Caco-2 (cell line): Measurements from ENCODE around the gene LCAT. TPM values are rescaled to one million over a fixed set of nuclear protein-coding genes. Genes with fewer than 3 reads are reported as not detected.

ENCODE experiments used
- BruUV-seq: library from RNA; stranded (reverse); fragments of 400-500 nt; replicated peaks from 2 replicates; lab custom pipeline; 2021; lab: Mats Ljungman, UMichigan
- CTCF ChIA-PET: fragments of 300-600 bp; sonication (Branson Sonifier 250); formaldehyde crosslinking; loops from one replicate; lab custom pipeline; 2022; ENCODE audit warnings: antibody characterized with exemption; lab: Charles Lee
- POLR2A ChIA-PET: fragments of 300-600 bp; sonication (Branson Sonifier 250); formaldehyde crosslinking; loops from one replicate; lab custom pipeline; 2022; ENCODE audit warnings: antibody characterized with exemption; lab: Charles Lee
- DNase-seq, 2 experiments: peaks; one replicate each; pipeline versions ENCODE4 v3.0.0 to v3.0.0-alpha.2; 2020 to 2022
- H3K27me3 ChIP-seq: replicated peaks from 2 replicates; pipeline ENCODE4 v1.6.0; 2011; ENCODE audit warnings: low read length; ENCODE audit not compliant: control insufficient read depth, insufficient read depth
- H3K36me3 ChIP-seq: 2 replicates; pipeline ENCODE4 v1.5.1; 2011; ENCODE audit warnings: low read length; ENCODE audit not compliant: control insufficient read depth, insufficient read depth
- H3K4me1 ChIP-seq: fragments of 250-450 bp; sonication (Bioruptor Pico); 2 replicates; pipeline ENCODE4 v1.5.1; 2020; ENCODE audit warnings: mild to moderate bottlenecking
- H3K4me3 ChIP-seq: 2 replicates; pipeline ENCODE4 v1.5.1; 2011; ENCODE audit warnings: low read depth, mild to moderate bottlenecking, control low read depth, low read length
- H3K9me3 ChIP-seq: fragments of 250-450 bp; sonication (Bioruptor Pico); 2 replicates; pipeline ENCODE4 v1.5.1; 2020; ENCODE audit warnings: mild to moderate bottlenecking, moderate library complexity
- H3K27ac Mint-ChIP-seq: one replicate; pipeline ENCODE4 v1.8.0; 2022; ENCODE audit warnings: mixed read lengths; ENCODE audit not compliant: unreplicated experiment
- H3K27me3 Mint-ChIP-seq: one replicate; pipeline ENCODE4 v1.8.0; 2022; ENCODE audit warnings: mixed read lengths; ENCODE audit not compliant: insufficient read depth, unreplicated experiment
- H3K36me3 Mint-ChIP-seq: one replicate; pipeline ENCODE4 v1.8.0; 2022; ENCODE audit warnings: mild to moderate bottlenecking, mixed read lengths; ENCODE audit not compliant: insufficient read depth, unreplicated experiment
- H3K4me1 Mint-ChIP-seq: one replicate; pipeline ENCODE4 v1.8.0; 2022; ENCODE audit warnings: low read depth, mixed read lengths; ENCODE audit not compliant: unreplicated experiment
- H3K4me3 Mint-ChIP-seq: one replicate; pipeline ENCODE4 v1.8.0; 2022; ENCODE audit warnings: mild to moderate bottlenecking, moderate library complexity, mixed read lengths; ENCODE audit not compliant: unreplicated experiment
- H3K9me3 Mint-ChIP-seq: one replicate; pipeline ENCODE4 v1.8.0; 2022; ENCODE audit warnings: mixed read lengths; ENCODE audit not compliant: unreplicated experiment
- intact Hi-C: fragments of 100-400 bp; cut with micrococcal nuclease; formaldehyde crosslinking; loops from one replicate; pipeline ENCODE4 v1.10.0; 2022; ENCODE audit not compliant: unreplicated experiment
- total RNA-seq: library from RNA; stranded (reverse); gene quantifications from 2 replicates; pipeline ENCODE4 v1.2.3, GENCODE V29; 2022
- TF ChIP-seq, protein P1 (sequence below), 2 experiments: fragments of 200-600 bp in 1 of 2; IDR thresholded peaks; 1 replicate in 1 of 2; 2 replicates in 1 of 2; pipeline versions ENCODE4 v1.5.1 to v1.8.0; 2011 to 2022; ENCODE audit warnings: antibody characterized with exemption in 1 of 2, control low read depth in 1 of 2, inconsistent platforms in 1 of 2, low read depth in 1 of 2, low read length in 1 of 2, mild to moderate bottlenecking in 1 of 2, moderate library complexity in 1 of 2; ENCODE audit not compliant: insufficient read depth in 1 of 2, severe bottlenecking in 1 of 2, unreplicated experiment in 1 of 2

LCAT gene
- total RNA-seq, 1 experiment from 2014 or later: 33.3 TPM

DNA sequence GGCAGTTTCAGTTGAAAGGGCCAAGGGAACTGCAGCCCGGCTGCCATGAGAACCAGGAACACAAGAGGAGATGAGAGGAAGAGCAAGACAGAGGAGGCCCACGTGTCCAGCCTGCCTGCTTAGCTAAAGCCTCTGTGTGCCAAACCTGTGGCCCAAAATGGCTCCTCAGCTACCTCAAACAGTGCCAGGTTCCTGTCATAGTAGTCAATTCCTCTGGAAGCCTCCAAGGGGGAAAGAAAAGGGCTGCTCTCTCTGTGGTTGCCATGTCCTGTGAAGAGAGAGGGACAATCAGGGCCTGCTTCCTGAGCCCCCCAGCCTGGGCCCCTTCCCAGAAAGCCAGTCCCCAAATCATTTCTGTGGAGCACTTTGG, 19.4 kb upstream of the LCAT start:
- Mint-ChIP-seq H3K4me1 (peaks cover 27% of the 10 kb centered on the region), H3K27ac (peak overlapping the region; percentile 3), H3K9me3 (no peaks in the 10 kb centered on the region), H3K27me3 (no peaks in the 10 kb centered on the region), H3K4me3 (no peak overlapping the region), H3K36me3 (peaks cover 55% of the 10 kb centered on the region)
- no TSS peak for BruUV-seq
- Histone ChIP-seq H3K9me3 (no peaks in the 10 kb centered on the region), H3K27me3 (no peaks in the 10 kb centered on the region), H3K36me3 (peaks cover 12% of the 10 kb centered on the region), H3K4me3 (no peak overlapping the region), H3K4me1 (peaks cover 22% of the 10 kb centered on the region)
- ChIA-PET POLR2A (no interaction called here), CTCF (no interaction called here)
- intact Hi-C loops: no loop called here
- TF ChIP-seq, protein P1, sequence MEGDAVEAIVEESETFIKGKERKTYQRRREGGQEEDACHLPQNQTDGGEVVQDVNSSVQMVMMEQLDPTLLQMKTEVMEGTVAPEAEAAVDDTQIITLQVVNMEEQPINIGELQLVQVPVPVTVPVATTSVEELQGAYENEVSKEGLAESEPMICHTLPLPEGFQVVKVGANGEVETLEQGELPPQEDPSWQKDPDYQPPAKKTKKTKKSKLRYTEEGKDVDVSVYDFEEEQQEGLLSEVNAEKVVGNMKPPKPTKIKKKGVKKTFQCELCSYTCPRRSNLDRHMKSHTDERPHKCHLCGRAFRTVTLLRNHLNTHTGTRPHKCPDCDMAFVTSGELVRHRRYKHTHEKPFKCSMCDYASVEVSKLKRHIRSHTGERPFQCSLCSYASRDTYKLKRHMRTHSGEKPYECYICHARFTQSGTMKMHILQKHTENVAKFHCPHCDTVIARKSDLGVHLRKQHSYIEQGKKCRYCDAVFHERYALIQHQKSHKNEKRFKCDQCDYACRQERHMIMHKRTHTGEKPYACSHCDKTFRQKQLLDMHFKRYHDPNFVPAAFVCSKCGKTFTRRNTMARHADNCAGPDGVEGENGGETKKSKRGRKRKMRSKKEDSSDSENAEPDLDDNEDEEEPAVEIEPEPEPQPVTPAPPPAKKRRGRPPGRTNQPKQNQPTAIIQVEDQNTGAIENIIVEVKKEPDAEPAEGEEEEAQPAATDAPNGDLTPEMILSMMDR (IDR thresholded peaks at IDR 0.05; ENCODE audit: insufficient read depth in 1 of 2, low read depth in 1 of 2, low read length in 1 of 2, severe bottlenecking in 1 of 2, unreplicated experiment in 1 of 2): no peak
- DNase-seq: no peak

DNA sequence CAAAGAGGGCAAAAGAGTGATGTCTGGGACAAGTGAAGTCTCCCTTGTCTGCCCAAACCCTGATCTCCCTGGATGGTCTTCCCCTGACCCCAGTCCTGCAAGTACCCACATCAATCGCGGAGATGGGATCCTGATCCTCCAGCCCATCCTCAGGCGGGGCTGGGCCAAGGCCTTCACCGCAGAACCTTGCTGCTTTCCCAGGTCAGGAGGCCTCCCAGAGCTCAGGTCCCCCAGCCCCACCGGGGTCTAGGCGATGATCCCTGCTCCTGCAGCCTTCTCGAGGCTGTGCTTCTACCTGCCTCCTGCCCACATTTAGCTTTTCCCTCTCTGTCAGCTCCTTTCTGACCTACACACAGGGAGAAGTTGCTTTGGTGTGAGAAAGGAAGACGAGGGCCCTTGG, 18.2 kb upstream of the LCAT start:
- peaks cover 23% of the 10 kb centered on the region for H3K4me1 Mint-ChIP-seq
- no peak overlapping the region for H3K4me3 Mint-ChIP-seq
- H3K27me3 Mint-ChIP-seq: no peaks in the 10 kb centered on the region
- H3K27ac Mint-ChIP-seq: no peak overlapping the region
- ChIA-PET POLR2A (no interaction called here), CTCF (no interaction called here)
- intact Hi-C loops: no loop called here
- Histone ChIP-seq H3K9me3 (no peaks in the 10 kb centered on the region), H3K4me1 (peaks cover 18% of the 10 kb centered on the region), H3K4me3 (no peak overlapping the region), H3K36me3 (peaks cover 14% of the 10 kb centered on the region), H3K27me3 (no peaks in the 10 kb centered on the region)
- peaks cover 59% of the 10 kb centered on the region for H3K36me3 Mint-ChIP-seq
- no TSS peak for BruUV-seq
- TF ChIP-seq, protein P1 (IDR thresholded peaks at IDR 0.05; ENCODE audit: insufficient read depth in 1 of 2, low read depth in 1 of 2, low read length in 1 of 2, severe bottlenecking in 1 of 2, unreplicated experiment in 1 of 2): no peak
- no peaks in the 10 kb centered on the region for H3K9me3 Mint-ChIP-seq
- DNase-seq: no peak

DNA sequence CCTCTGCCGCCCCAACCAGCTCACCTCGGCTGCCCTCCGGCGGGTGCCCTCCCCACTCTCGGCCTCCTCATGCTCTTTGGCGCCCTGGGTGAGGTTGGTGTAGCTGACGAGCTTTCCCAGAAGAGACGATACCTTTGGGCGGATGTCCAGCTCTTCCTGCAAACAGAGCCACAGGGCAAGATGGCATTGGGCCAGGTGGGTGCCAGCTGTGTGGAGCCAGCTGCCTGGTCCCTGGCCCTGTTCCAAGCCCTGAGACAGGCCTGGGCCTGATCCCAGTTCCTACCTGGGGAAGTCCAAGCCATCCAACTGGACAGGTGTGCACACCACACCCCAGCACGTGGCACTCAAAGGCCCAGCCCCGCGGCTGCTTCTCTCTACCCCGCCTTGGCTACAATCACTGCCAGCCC, 17.6 kb upstream of the LCAT start:
- Mint-ChIP-seq H3K4me1 (peaks cover 17% of the 10 kb centered on the region), H3K27me3 (no peaks in the 10 kb centered on the region), H3K36me3 (peaks cover 61% of the 10 kb centered on the region), H3K27ac (no peak overlapping the region), H3K9me3 (no peaks in the 10 kb centered on the region), H3K4me3 (no peak overlapping the region)
- H3K9me3 ChIP-seq: no peaks in the 10 kb centered on the region
- no peak for DNase-seq
- intact Hi-C loops: no loop called here
- BruUV-seq: no TSS peak
- peaks cover 14% of the 10 kb centered on the region for H3K36me3 ChIP-seq
- ChIA-PET CTCF (no interaction called here), POLR2A (no interaction called here)
- TF ChIP-seq, protein P1 (IDR thresholded peaks at IDR 0.05; ENCODE audit: insufficient read depth in 1 of 2, low read depth in 1 of 2, low read length in 1 of 2, severe bottlenecking in 1 of 2, unreplicated experiment in 1 of 2): no peak
- H3K4me1 ChIP-seq: peaks cover 12% of the 10 kb centered on the region
- no peak overlapping the region for H3K4me3 ChIP-seq
- H3K27me3 ChIP-seq: no peaks in the 10 kb centered on the region
